ENCODE results near the gene MAB21L3. TPM values are rescaled to one million over a fixed set of nuclear protein-coding genes. Genes with fewer than 3 reads are reported as not detected.

MAB21L3 gene
- total RNA-seq, 4 donors from 2014 or later = 0.22 to 0.63 TPM; not detected in 2

- no peaks in the 10 kb centered on the region for H3K27me3 ChIP-seq
- peaks cover 0 to 55% (median 27%) of the 10 kb centered on the region in 4 donors for H3K4me1 ChIP-seq
- H3K27ac ChIP-seq = peak overlapping the region; percentile 69 to 90 (median 84)
- H3K9me3 ChIP-seq = no peaks in the 10 kb centered on the region
- whole genome bisulfite sequencing, 2 donors = 17 to 20% methylated on average over 29 to 35 of the region's 35 CpGs
- peak overlapping the region; percentile 38 to 73 (median 72) for H3K4me3 ChIP-seq
- TF ChIP-seq CTCF (IDR thresholded peaks at IDR 0.05) (no peak), EP300 (IDR thresholded peaks at IDR 0.05) (no peak), POLR2A (IDR thresholded peaks at IDR 0.05) (no peak)
- DNase-seq (ENCODE audit: low spot score in 2 of 2) = no peak
- no peaks in the 10 kb centered on the region for H3K36me3 ChIP-seq
Measured at GRCh38 chr1:116167625-116168276, 56.6 kb downstream of the MAB21L3 start.

- Histone ChIP-seq H3K4me3 (peak overlapping the region; percentile 38 to 73 (median 72)), H3K27ac (peak overlapping the region; percentile 69 to 90 (median 84)), H3K27me3 (no peaks in the 10 kb centered on the region), H3K9me3 (no peaks in the 10 kb centered on the region), H3K36me3 (no peaks in the 10 kb centered on the region), H3K4me1 (peaks cover 0 to 55% (median 27%) of the 10 kb centered on the region in 4 donors)
- peak; percentile 92 to 95 (median 94) for TF ChIP-seq CTCF (IDR thresholded peaks at IDR 0.05)
- TF ChIP-seq EP300 (IDR thresholded peaks at IDR 0.05) = peak in 1 of 2 donors; percentile 22
- no peak for TF ChIP-seq POLR2A (IDR thresholded peaks at IDR 0.05)
- 8% methylated on average over 41 to 42 of the region's 42 CpGs for WGBS, 2 donors
- DNase-seq (ENCODE audit: low spot score in 2 of 2) = peak; percentile 59 to 70
Measured at GRCh38 chr1:116168277-116169032, 57.3 kb downstream of the MAB21L3 start.

GRCh38 chr1:116169898-116170297 lies 58.7 kb downstream of the MAB21L3 start:
- peaks cover 0 to 43% (median 22%) of the 10 kb centered on the region in 4 donors for H3K4me1 ChIP-seq
- no peaks in the 10 kb centered on the region for H3K27me3 ChIP-seq
- WGBS, 2 donors = 80 to 97% methylated on average over 7 of the region's 7 CpGs
- no peak overlapping the region for H3K4me3 ChIP-seq
- H3K9me3 ChIP-seq = no peaks in the 10 kb centered on the region
- no peak for DNase-seq (ENCODE audit: low spot score in 2 of 2)
- H3K27ac ChIP-seq = no peak overlapping the region
- H3K36me3 ChIP-seq = no peaks in the 10 kb centered on the region
- TF ChIP-seq POLR2A (IDR thresholded peaks at IDR 0.05) = no peak
- no peak for TF ChIP-seq CTCF (IDR thresholded peaks at IDR 0.05)

GRCh38 chr1:116170721-116171589 lies 59.8 kb downstream of the MAB21L3 start:
- Histone ChIP-seq H3K27ac (no peak overlapping the region), H3K27me3 (no peaks in the 10 kb centered on the region), H3K36me3 (no peaks in the 10 kb centered on the region), H3K9me3 (no peaks in the 10 kb centered on the region), H3K4me3 (no peak overlapping the region), H3K4me1 (peaks cover 0 to 32% (median 17%) of the 10 kb centered on the region in 4 donors)
- WGBS, 2 donors = 76 to 77% methylated on average over 6 of the region's 6 CpGs
- DNase-seq (ENCODE audit: low spot score in 2 of 2) = no peak
- TF ChIP-seq CTCF (IDR thresholded peaks at IDR 0.05) (no peak), POLR2A (IDR thresholded peaks at IDR 0.05) (no peak), EP300 (IDR thresholded peaks at IDR 0.05) (no peak)

Measured in tibial nerve (tissue), 4 donors.